ENCODE measurements around the gene ACAA1.

DNA sequence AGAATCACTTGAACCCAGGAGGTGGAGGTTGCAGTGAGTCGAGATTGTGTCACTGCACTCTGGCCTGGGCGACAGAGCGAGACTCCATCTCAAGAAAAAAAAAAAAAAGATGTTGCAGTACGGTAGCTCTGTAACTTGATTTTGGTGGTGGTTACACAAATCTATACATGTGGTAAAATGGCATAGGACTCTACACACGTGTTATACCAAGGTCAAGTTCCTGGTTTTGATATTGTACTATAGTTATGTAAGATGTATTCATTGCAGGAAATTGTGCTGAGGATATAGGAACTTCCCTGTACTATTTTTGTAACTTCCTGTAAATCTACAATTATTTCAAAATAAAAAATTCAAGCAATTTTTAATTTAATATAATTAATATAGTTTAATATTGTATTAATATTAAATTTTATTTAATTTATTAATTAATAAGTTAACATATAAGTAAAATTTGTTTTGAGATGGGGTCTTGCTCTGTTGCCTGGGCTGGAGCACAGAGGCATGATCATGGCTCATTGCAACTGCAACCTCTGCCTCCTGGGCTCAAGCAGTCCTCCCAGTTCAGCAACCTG is 11.5 kb upstream of the ACAA1 start:
- no peak for TF ChIP-seq POLR2AphosphoS5 (IDR thresholded peaks at IDR 0.05; ENCODE audit: low read depth, low read length)
- no peak for TF ChIP-seq TCF7L2 (IDR thresholded peaks at IDR 0.05; ENCODE audit: borderline replicate concordance, extremely low read depth, insufficient read depth, insufficient read length)
- TF ChIP-seq, protein P1, sequence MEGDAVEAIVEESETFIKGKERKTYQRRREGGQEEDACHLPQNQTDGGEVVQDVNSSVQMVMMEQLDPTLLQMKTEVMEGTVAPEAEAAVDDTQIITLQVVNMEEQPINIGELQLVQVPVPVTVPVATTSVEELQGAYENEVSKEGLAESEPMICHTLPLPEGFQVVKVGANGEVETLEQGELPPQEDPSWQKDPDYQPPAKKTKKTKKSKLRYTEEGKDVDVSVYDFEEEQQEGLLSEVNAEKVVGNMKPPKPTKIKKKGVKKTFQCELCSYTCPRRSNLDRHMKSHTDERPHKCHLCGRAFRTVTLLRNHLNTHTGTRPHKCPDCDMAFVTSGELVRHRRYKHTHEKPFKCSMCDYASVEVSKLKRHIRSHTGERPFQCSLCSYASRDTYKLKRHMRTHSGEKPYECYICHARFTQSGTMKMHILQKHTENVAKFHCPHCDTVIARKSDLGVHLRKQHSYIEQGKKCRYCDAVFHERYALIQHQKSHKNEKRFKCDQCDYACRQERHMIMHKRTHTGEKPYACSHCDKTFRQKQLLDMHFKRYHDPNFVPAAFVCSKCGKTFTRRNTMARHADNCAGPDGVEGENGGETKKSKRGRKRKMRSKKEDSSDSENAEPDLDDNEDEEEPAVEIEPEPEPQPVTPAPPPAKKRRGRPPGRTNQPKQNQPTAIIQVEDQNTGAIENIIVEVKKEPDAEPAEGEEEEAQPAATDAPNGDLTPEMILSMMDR (IDR thresholded peaks at IDR 0.05 in 2 of 3, conservative IDR thresholded peaks at IDR 0.05 in 1 of 3; ENCODE audit: borderline replicate concordance in 1 of 3, insufficient read depth in 1 of 3, low read depth in 2 of 3, low read length in 2 of 3): no peak
- TF ChIP-seq POLR2A (IDR thresholded peaks at IDR 0.05; ENCODE audit: borderline replicate concordance, extremely low read depth, insufficient read depth, insufficient read length): no peak
- no peak for TF ChIP-seq SRF (IDR thresholded peaks at IDR 0.05; ENCODE audit: low read depth)
- TF ChIP-seq EZH2phosphoT487 (IDR thresholded peaks at IDR 0.05; ENCODE audit: borderline replicate concordance): no peak
- TF ChIP-seq YY1 (IDR thresholded peaks at IDR 0.05; ENCODE audit: extremely low read depth, insufficient replicate concordance, low read depth, low read length): no peak
- TF ChIP-seq RAD21 (IDR thresholded peaks at IDR 0.05; ENCODE audit: low read depth): no peak
- TF ChIP-seq JUND (IDR thresholded peaks at IDR 0.05): no peak
- no peak for TF ChIP-seq MAX (IDR thresholded peaks at IDR 0.05)
- TF ChIP-seq EZH2 (IDR thresholded peaks at IDR 0.05): no peak
- TF ChIP-seq, protein P2, sequence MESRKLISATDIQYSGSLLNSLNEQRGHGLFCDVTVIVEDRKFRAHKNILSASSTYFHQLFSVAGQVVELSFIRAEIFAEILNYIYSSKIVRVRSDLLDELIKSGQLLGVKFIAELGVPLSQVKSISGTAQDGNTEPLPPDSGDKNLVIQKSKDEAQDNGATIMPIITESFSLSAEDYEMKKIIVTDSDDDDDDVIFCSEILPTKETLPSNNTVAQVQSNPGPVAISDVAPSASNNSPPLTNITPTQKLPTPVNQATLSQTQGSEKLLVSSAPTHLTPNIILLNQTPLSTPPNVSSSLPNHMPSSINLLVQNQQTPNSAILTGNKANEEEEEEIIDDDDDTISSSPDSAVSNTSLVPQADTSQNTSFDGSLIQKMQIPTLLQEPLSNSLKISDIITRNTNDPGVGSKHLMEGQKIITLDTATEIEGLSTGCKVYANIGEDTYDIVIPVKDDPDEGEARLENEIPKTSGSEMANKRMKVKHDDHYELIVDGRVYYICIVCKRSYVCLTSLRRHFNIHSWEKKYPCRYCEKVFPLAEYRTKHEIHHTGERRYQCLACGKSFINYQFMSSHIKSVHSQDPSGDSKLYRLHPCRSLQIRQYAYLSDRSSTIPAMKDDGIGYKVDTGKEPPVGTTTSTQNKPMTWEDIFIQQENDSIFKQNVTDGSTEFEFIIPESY (IDR thresholded peaks at IDR 0.05; ENCODE audit: extremely low read depth, insufficient replicate concordance, low read length): no peak
- TF ChIP-seq, protein P3, sequence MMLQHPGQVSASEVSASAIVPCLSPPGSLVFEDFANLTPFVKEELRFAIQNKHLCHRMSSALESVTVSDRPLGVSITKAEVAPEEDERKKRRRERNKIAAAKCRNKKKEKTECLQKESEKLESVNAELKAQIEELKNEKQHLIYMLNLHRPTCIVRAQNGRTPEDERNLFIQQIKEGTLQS (IDR thresholded peaks at IDR 0.05): no peak
- TF ChIP-seq ELF1 (IDR thresholded peaks at IDR 0.05; ENCODE audit: borderline replicate concordance, low read depth): no peak
